Kidney tubule cell (primary cell): Measurements from ENCODE around the gene EMC9.

Experiments used
- DNase-seq: peaks from one replicate; pipeline ENCODE4 v3.0.0-alpha.2; 2018; ENCODE audit warnings: low spot score

Gene EMC9

GRCh38 chr14:24131549-24131966 lies 9.8 kb downstream of the EMC9 start:
- DNase-seq = no peak

- DNase-seq = no peak
Observed at GRCh38 chr14:24130717-24131548, 10.5 kb downstream of the EMC9 start.

- DNase-seq = peak; percentile 84
Observed at GRCh38 chr14:24130380-24130716, 11.0 kb downstream of the EMC9 start, which contains the start of gene FITM1. TSS of gene FITM1 (plus strand) at chr14:24130659. CDS start at chr14:24131564, 905 bp downstream.

- DNase-seq = no peak
Observed at GRCh38 chr14:24129410-24129998, 11.9 kb downstream of the EMC9 start.

- no peak for DNase-seq
Observed at GRCh38 chr14:24127673-24128072, 13.7 kb downstream of the EMC9 start.

GRCh38 chr14:24126939-24127338 lies 14.5 kb downstream of the EMC9 start:
- no peak for DNase-seq

GRCh38 chr14:24123424-24124417 lies 17.7 kb downstream of the EMC9 start:
- DNase-seq = no peak

GRCh38 chr14:24122898-24123297 lies 18.5 kb downstream of the EMC9 start:
- no peak for DNase-seq

- DNase-seq = no peak
Observed at GRCh38 chr14:24122416-24122815, 19.0 kb downstream of the EMC9 start.

- DNase-seq = no peak
Observed at GRCh38 chr14:24121210-24121609, 20.2 kb downstream of the EMC9 start.

GRCh38 chr14:24119691-24120090 lies 21.7 kb downstream of the EMC9 start:
- DNase-seq = no peak

GRCh38 chr14:24117179-24117578 lies 24.2 kb downstream of the EMC9 start:
- no peak for DNase-seq

GRCh38 chr14:24116128-24116814 lies 25.1 kb downstream of the EMC9 start:
- DNase-seq = no peak

- DNase-seq = no peak
Observed at GRCh38 chr14:24115422-24116127, 25.8 kb downstream of the EMC9 start.

GRCh38 chr14:24114532-24115421 lies 26.6 kb downstream of the EMC9 start, which contains the start of the genes DCAF11 and NRL:
TSS of gene DCAF11 (plus strand) at chr14:24114777. CDS start at chr14:24115595, 818 bp downstream.
TSS of gene NRL (minus strand) at chr14:24114949. CDS start at chr14:24082848, 32,101 bp downstream.
- peak; percentile 100 for DNase-seq

- DNase-seq = peak; percentile 94
Observed at GRCh38 chr14:24113801-24114531, 27.4 kb downstream of the EMC9 start.

GRCh38 chr14:24113379-24113800 lies 28.0 kb downstream of the EMC9 start:
- no peak for DNase-seq

GRCh38 chr14:24110523-24110922 lies 30.9 kb downstream of the EMC9 start:
- no peak for DNase-seq

GRCh38 chr14:24110060-24110459 lies 31.3 kb downstream of the EMC9 start:
- DNase-seq = no peak
